Measurements from ENCODE around the gene ARGLU1.

The ARGLU1 gene

GRCh38 chr13:106522898-106523525 is 44.9 kb downstream of the ARGLU1 start:
- DNase-seq: no peak

- DNase-seq: no peak
These were observed 45.7 kb downstream of the ARGLU1 start for GRCh38 chr13:106522112-106522705.

- no peak for DNase-seq
These were observed 46.7 kb downstream of the ARGLU1 start for GRCh38 chr13:106521095-106521799.

GRCh38 chr13:106520251-106521054 is 47.5 kb downstream of the ARGLU1 start:
- no peak for DNase-seq

GRCh38 chr13:106518512-106518911 is 49.4 kb downstream of the ARGLU1 start:
- no peak for DNase-seq

GRCh38 chr13:106517109-106517847 is 50.7 kb downstream of the ARGLU1 start:
- no peak for DNase-seq

- no peak for DNase-seq
These were observed 52.2 kb downstream of the ARGLU1 start for GRCh38 chr13:106515635-106516254.

GRCh38 chr13:106514928-106515634 is 52.9 kb downstream of the ARGLU1 start:
- no peak for DNase-seq

- DNase-seq: no peak
These were observed 54.6 kb downstream of the ARGLU1 start for GRCh38 chr13:106513025-106513983.

GRCh38 chr13:106507560-106508274 is 60.2 kb downstream of the ARGLU1 start:
- peak; percentile 68 for DNase-seq

- DNase-seq: no peak
These were observed 61.7 kb downstream of the ARGLU1 start for GRCh38 chr13:106506286-106506685.

- DNase-seq: no peak
These were observed 62.2 kb downstream of the ARGLU1 start for GRCh38 chr13:106505732-106506131.

- DNase-seq: no peak
These were observed 62.6 kb downstream of the ARGLU1 start for GRCh38 chr13:106505295-106505694.

- DNase-seq: no peak
These were observed 64.0 kb downstream of the ARGLU1 start for GRCh38 chr13:106503730-106504453.

GRCh38 chr13:106503272-106503671 is 64.7 kb downstream of the ARGLU1 start:
- DNase-seq: no peak

GRCh38 chr13:106500445-106500844 is 67.5 kb downstream of the ARGLU1 start:
- no peak for DNase-seq

- peak; percentile 29 for DNase-seq
These were observed 68.0 kb downstream of the ARGLU1 start for GRCh38 chr13:106499896-106500295.

- DNase-seq: no peak
These were observed 68.8 kb downstream of the ARGLU1 start for GRCh38 chr13:106499113-106499512.

- DNase-seq: no peak
These were observed 69.4 kb downstream of the ARGLU1 start for GRCh38 chr13:106498571-106498970.

All from NCI-H226 (cell line).